Femur (tissue), 1 donor: Measurements from ENCODE around the gene CCDC106.

ENCODE experiments used
- DNase-seq: peaks from one replicate; pipeline ENCODE4 v3.0.0-alpha.2; 2017

CCDC106 gene

GRCh38 chr19:55638864-55639359 lies 9.1 kb upstream of the CCDC106 start:
- DNase-seq = peak; percentile 45

GRCh38 chr19:55640043-55640576 lies 7.9 kb upstream of the CCDC106 start:
- DNase-seq = peak; percentile 82

GRCh38 chr19:55640577-55641425 lies 7.2 kb upstream of the CCDC106 start, which contains the start of gene ZNF580:
ZNF580 (plus strand) TSS chr19:55641002; CDS start chr19:55642509, 1,507 bp downstream.
- peak; percentile 89 for DNase-seq

- DNase-seq = peak; percentile 23
Measured at GRCh38 chr19:55641426-55642152, 6.4 kb upstream of the CCDC106 start.

GRCh38 chr19:55642153-55643002 lies 5.6 kb upstream of the CCDC106 start:
- peak; percentile 49 for DNase-seq

- peak; percentile 84 for DNase-seq
Measured at GRCh38 chr19:55643003-55643886, 4.8 kb upstream of the CCDC106 start, which contains the start of gene ZNF581. ZNF581 (plus strand) TSS chr19:55643649; CDS start chr19:55644572, 923 bp downstream.

GRCh38 chr19:55643887-55644176 lies 4.2 kb upstream of the CCDC106 start:
- DNase-seq = no peak

GRCh38 chr19:55644191-55644833 lies 3.7 kb upstream of the CCDC106 start:
- peak; percentile 20 for DNase-seq

- peak; percentile 21 for DNase-seq
Measured at GRCh38 chr19:55644842-55645511, 3.0 kb upstream of the CCDC106 start.

- DNase-seq = no peak
Measured at GRCh38 chr19:55645512-55645881, 2.5 kb upstream of the CCDC106 start.

GRCh38 chr19:55646889-55647731 lies 902 bp upstream of the CCDC106 start:
- peak; percentile 18 for DNase-seq

GRCh38 chr19:55648585-55649267 lies 714 bp downstream of the CCDC106 start:
- DNase-seq = peak; percentile 36

GRCh38 chr19:55649268-55650125 lies 1.5 kb downstream of the CCDC106 start:
- peak; percentile 23 for DNase-seq

- DNase-seq = peak; percentile 19
Measured at GRCh38 chr19:55650126-55650557, 2.1 kb downstream of the CCDC106 start.

- peak; percentile 24 for DNase-seq
Measured at GRCh38 chr19:55650602-55651230, 2.7 kb downstream of the CCDC106 start.

GRCh38 chr19:55651236-55651635 lies 3.2 kb downstream of the CCDC106 start:
- peak; percentile 38 for DNase-seq
